ENCODE measurements around the gene GPR87. TPM values are rescaled to one million over a fixed set of nuclear protein-coding genes. Genes with fewer than 3 reads are reported as not detected.
A peak's percentile ranks its signal among the peaks of the same experiment; 100 is the strongest.

Gene GPR87
- total and polyA plus RNA-seq, 2 experiments from 2014 or later: 7.0 to 11.0 TPM

- H3K4me1 ChIP-seq (ENCODE audit: insufficient read depth): no peaks in the 10 kb centered on the region
- H3K79me2 ChIP-seq: no peaks in the 10 kb centered on the region
- no peaks in the 10 kb centered on the region for H3K9me3 ChIP-seq (ENCODE audit: low read depth)
- DNase-seq (ENCODE audit: low spot score): no peak
- no peaks in the 10 kb centered on the region for H3K27me3 ChIP-seq
- no peaks in the 10 kb centered on the region for H4K20me1 ChIP-seq (ENCODE audit: insufficient read depth, poor library complexity, severe bottlenecking)
- no peak overlapping the region for H3K4me3 ChIP-seq
- no peak overlapping the region for H3K27ac ChIP-seq
- TF ChIP-seq EZH2phosphoT487 (IDR thresholded peaks at IDR 0.05; ENCODE audit: low read depth, severe bottlenecking, unreplicated experiment) (no peak), CTCF (IDR thresholded peaks at IDR 0.05; ENCODE audit: poor library complexity) (no peak), EZH2 (IDR thresholded peaks at IDR 0.05; ENCODE audit: borderline replicate concordance) (no peak)
- H3K36me3 ChIP-seq (replicated peaks; ENCODE audit: insufficient read depth, low read depth): no peaks in the 10 kb centered on the region
- no peaks in the 10 kb centered on the region for H3K9me2 ChIP-seq (replicated peaks; ENCODE audit: insufficient read depth)
- H2AFZ ChIP-seq: no peak overlapping the region
- H3K4me2 ChIP-seq: no peak overlapping the region
- 78% methylated on average over 10 of the region's 10 CpGs for WGBS (ENCODE audit: low lambda C conversion rate, missing lambda C conversion rate)
Measured at GRCh38 chr3:151328298-151328995, 11.8 kb upstream of the GPR87 start.

GRCh38 chr3:151327571-151328198 lies 11.1 kb upstream of the GPR87 start:
- WGBS (ENCODE audit: low lambda C conversion rate, missing lambda C conversion rate): 29% methylated on average over 3 of the region's 3 CpGs
- no peaks in the 10 kb centered on the region for H3K9me2 ChIP-seq (replicated peaks; ENCODE audit: insufficient read depth)
- H3K79me2 ChIP-seq: no peaks in the 10 kb centered on the region
- no peaks in the 10 kb centered on the region for H3K4me1 ChIP-seq (ENCODE audit: insufficient read depth)
- DNase-seq (ENCODE audit: low spot score): no peak
- H3K9me3 ChIP-seq (ENCODE audit: low read depth): no peaks in the 10 kb centered on the region
- H3K36me3 ChIP-seq (replicated peaks; ENCODE audit: insufficient read depth, low read depth): no peaks in the 10 kb centered on the region
- no peak overlapping the region for H3K4me3 ChIP-seq
- no peak overlapping the region for H3K4me2 ChIP-seq
- H2AFZ ChIP-seq: no peak overlapping the region
- H3K27ac ChIP-seq: no peak overlapping the region
- no peak for TF ChIP-seq EZH2 (IDR thresholded peaks at IDR 0.05; ENCODE audit: borderline replicate concordance)
- peak; percentile 75 for TF ChIP-seq CTCF (IDR thresholded peaks at IDR 0.05; ENCODE audit: poor library complexity)
- H4K20me1 ChIP-seq (ENCODE audit: insufficient read depth, poor library complexity, severe bottlenecking): no peaks in the 10 kb centered on the region
- H3K27me3 ChIP-seq: no peaks in the 10 kb centered on the region

- Histone ChIP-seq H3K4me2 (no peak overlapping the region), H3K9me2 (replicated peaks; ENCODE audit: insufficient read depth) (no peaks in the 10 kb centered on the region), H3K4me1 (ENCODE audit: insufficient read depth) (no peaks in the 10 kb centered on the region), H3K4me3 (no peak overlapping the region), H3K27me3 (no peaks in the 10 kb centered on the region), H2AFZ (no peak overlapping the region), H3K79me2 (no peaks in the 10 kb centered on the region), H3K9me3 (ENCODE audit: low read depth) (no peaks in the 10 kb centered on the region), H4K20me1 (ENCODE audit: insufficient read depth, poor library complexity, severe bottlenecking) (no peaks in the 10 kb centered on the region), H3K27ac (no peak overlapping the region), H3K36me3 (replicated peaks; ENCODE audit: insufficient read depth, low read depth) (no peaks in the 10 kb centered on the region)
- DNase-seq (ENCODE audit: low spot score): no peak
- 92% methylated on average over 1 of the region's 1 CpG for WGBS (ENCODE audit: low lambda C conversion rate, missing lambda C conversion rate)
- TF ChIP-seq EZH2phosphoT487 (IDR thresholded peaks at IDR 0.05; ENCODE audit: low read depth, severe bottlenecking, unreplicated experiment) (no peak), EZH2 (IDR thresholded peaks at IDR 0.05; ENCODE audit: borderline replicate concordance) (no peak), CTCF (IDR thresholded peaks at IDR 0.05; ENCODE audit: poor library complexity) (no peak)
Measured at GRCh38 chr3:151322511-151322910, 5.9 kb upstream of the GPR87 start.
